SK-N-SH (cell line): ENCODE measurements around the gene PSMA3. TPM values are rescaled to one million over a fixed set of nuclear protein-coding genes. Genes with fewer than 3 reads are reported as not detected.

ENCODE experiments used
- CTCF ChIA-PET: fragments of 300-600, 350-600 bp; formaldehyde crosslinking; extraction: SDS; loops from one replicate; lab custom pipeline; 2021; lab: Yijun Ruan, JAX
- POLR2A ChIA-PET: fragments of 350-600 bp; sonication (Branson Sonifier 250); formaldehyde crosslinking; extraction: SDS; loops from one replicate; lab custom pipeline; 2020; ENCODE audit warnings: antibody characterized with exemption, inconsistent platforms; lab: Yijun Ruan, JAX
- DNase-seq: peaks from one replicate; pipeline ENCODE4 v3.0.0; 2012
- H2AFZ ChIP-seq: fragments of 200-600 bp; sonication (generic); 2 replicates; pipeline ENCODE4 v1.8.1; 2016; ENCODE audit warnings: antibody characterized with exemption, mild to moderate bottlenecking, low read depth
- H3F3A ChIP-seq: fragments of 200-600 bp; sonication (generic); replicated peaks from 2 replicates; pipeline ENCODE3; 2016; ENCODE audit warnings: antibody characterized with exemption, mild to moderate bottlenecking; ENCODE audit not compliant: insufficient read depth
- H3K27ac ChIP-seq, 2 experiments: fragments of 200-500 bp in 1 of 2; fragments of 200-600 bp in 1 of 2; sonication (Bioruptor generic) in 1 of 2; sonication (generic), shearing (Covaris generic) in 1 of 2; 2 replicates each; pipeline versions ENCODE4 v1.5.1 to v1.6.1; 2014 to 2016; ENCODE audit warnings: low read depth in 2 of 2, inconsistent platforms in 1 of 2, low read length in 1 of 2, mild to moderate bottlenecking in 1 of 2, mixed read lengths in 1 of 2
- H3K27me3 ChIP-seq: fragments of 200-600 bp; sonication (generic), shearing (Covaris generic); 2 replicates; pipeline ENCODE4 v1.6.1; 2016; ENCODE audit warnings: mixed run types; ENCODE audit not compliant: insufficient read depth
- H3K36me3 ChIP-seq, 2 experiments: fragments of 200-500 bp in 1 of 2; fragments of 200-600 bp in 1 of 2; sonication (Bioruptor generic) in 1 of 2; sonication (generic) in 1 of 2; replicated peaks in 1 of 2; 2 replicates each; pipeline versions ENCODE3 to v1.5.1; 2014 to 2016; ENCODE audit warnings: low read length in 1 of 2, mild to moderate bottlenecking in 1 of 2; ENCODE audit not compliant: insufficient read depth in 2 of 2, control insufficient read depth in 1 of 2
- H3K4me1 ChIP-seq, 2 experiments: fragments of 200-500 bp in 1 of 2; fragments of 200-600 bp in 1 of 2; sonication (Bioruptor generic) in 1 of 2; sonication (generic), shearing (Covaris generic) in 1 of 2; 2 replicates each; pipeline versions ENCODE4 v1.5.1 to v1.6.1; 2014 to 2016; ENCODE audit warnings: low read depth in 1 of 2, low read length in 1 of 2, mixed run types in 1 of 2; ENCODE audit not compliant: insufficient read depth in 2 of 2, control insufficient read depth in 1 of 2
- H3K4me2 ChIP-seq: fragments of 200-600 bp; sonication (generic), shearing (Covaris generic); 2 replicates; pipeline ENCODE4 v1.6.1; 2017; ENCODE audit warnings: mixed run types
- H3K4me3 ChIP-seq, 2 experiments: fragments of 200-500 bp in 1 of 2; fragments of 200-600 bp in 1 of 2; sonication (Bioruptor generic) in 1 of 2; sonication (generic), shearing (Covaris generic) in 1 of 2; 2 replicates each; pipeline versions ENCODE4 v1.5.1 to v1.8.1; 2014 to 2016; ENCODE audit warnings: low read depth in 2 of 2, inconsistent platforms in 1 of 2, low read length in 1 of 2, mild to moderate bottlenecking in 1 of 2, mixed read lengths in 1 of 2, moderate library complexity in 1 of 2
- H3K79me2 ChIP-seq: fragments of 200-600 bp; sonication (generic); 2 replicates; pipeline ENCODE4 v1.8.1; 2017; ENCODE audit warnings: mild to moderate bottlenecking; ENCODE audit not compliant: insufficient read depth
- H3K9ac ChIP-seq: fragments of 200-600 bp; sonication (generic); 2 replicates; pipeline ENCODE4 v1.6.1; 2017; ENCODE audit warnings: mixed run types
- H3K9me2 ChIP-seq: fragments of 200-600 bp; sonication (generic); 2 replicates; pipeline ENCODE4 v1.6.1; 2017; ENCODE audit warnings: mixed run types
- H3K9me3 ChIP-seq: fragments of 200-600 bp; sonication (generic); 2 replicates; pipeline ENCODE4 v1.6.1; 2017; ENCODE audit warnings: mixed run types, mild to moderate bottlenecking, moderate library complexity
- H4K20me1 ChIP-seq: fragments of 200-600 bp; sonication (generic); 2 replicates; pipeline ENCODE4 v1.6.1; 2017; ENCODE audit warnings: mild to moderate bottlenecking, mixed run types; ENCODE audit not compliant: insufficient read depth
- ELF1 ChIP-seq: IDR thresholded peaks from 2 replicates; pipeline ENCODE4 v1.4.0; 2012
- EZH2phosphoT487 ChIP-seq: fragments of 200-600 bp; sonication (generic); IDR thresholded peaks from 2 replicates; pipeline ENCODE4 v1.6.1; 2017; ENCODE audit warnings: low read depth, mixed run types, mild to moderate bottlenecking, antibody characterized with exemption, moderate library complexity, borderline replicate concordance
- FOSL2 ChIP-seq: IDR thresholded peaks from 2 replicates; pipeline ENCODE4 v1.4.0; 2012; ENCODE audit warnings: low read depth, mild to moderate bottlenecking, moderate library complexity, borderline replicate concordance
- FOXJ3 ChIP-seq: sonication (generic); formaldehyde crosslinking; IDR thresholded peaks from 2 replicates; pipeline ENCODE4 v1.5.1; 2020; ENCODE audit warnings: mild to moderate bottlenecking, missing genetic modification reagents
- GABPA ChIP-seq: IDR thresholded peaks from 2 replicates; pipeline ENCODE4 v1.4.0; 2012; ENCODE audit warnings: low read depth, mild to moderate bottlenecking
- MAX ChIP-seq: IDR thresholded peaks from 2 replicates; pipeline ENCODE4 v1.4.0; 2012; ENCODE audit warnings: low read depth
- MEF2A ChIP-seq: IDR thresholded peaks from 2 replicates; pipeline ENCODE4 v1.4.0; 2012; ENCODE audit warnings: low read depth, borderline replicate concordance
- NFIC ChIP-seq: IDR thresholded peaks from 2 replicates; pipeline ENCODE4 v1.4.0; 2012; ENCODE audit warnings: borderline replicate concordance
- PBX3 ChIP-seq: IDR thresholded peaks from 2 replicates; pipeline ENCODE4; 2012
- RXRA ChIP-seq: IDR thresholded peaks from 2 replicates; pipeline ENCODE4 v1.4.0; 2012; ENCODE audit warnings: low read depth, mild to moderate bottlenecking, borderline replicate concordance
- USF1 ChIP-seq: IDR thresholded peaks from 2 replicates; pipeline ENCODE4 v1.4.0; 2012; ENCODE audit warnings: low read depth, borderline replicate concordance
- YY1 ChIP-seq: IDR thresholded peaks from 2 replicates; pipeline ENCODE4 v1.4.0; 2012; ENCODE audit warnings: low read depth, mild to moderate bottlenecking
- WGBS: methylation state at CpG from one replicate; pipeline ENCODE4 v1.1.6; 2017; ENCODE audit warnings: low lambda C conversion rate; 5-methylcytosine and 5-hydroxymethylcytosine counted together
- polyA plus RNA-seq, 3 experiments: library from polyadenylated mRNA; depleted of rRNA; stranded (reverse); fragments of >200 nt; gene quantifications; 2 replicates each; pipeline ENCODE4 v1.2.3, GENCODE V29; 2012

PSMA3 gene
- polyA plus RNA-seq, 1 of the 3 experiments (the other 2 are of a cell fraction), result 203 TPM

- no peak for TF ChIP-seq MAX
- TF ChIP-seq, all 33 proteins: peak for 0
Observed at GRCh38 chr14:58274881-58275280, 30.2 kb downstream of the PSMA3 start (continued).

GRCh38 chr14:58275527-58276190 is 31.0 kb downstream of the PSMA3 start:
- Histone ChIP-seq H3K4me3 (no peak overlapping the region), H4K20me1 (peaks cover 38% of the 10 kb centered on the region), H3K4me1 (peaks cover 0 to 9% of the 10 kb centered on the region in 2 experiments; a peak in 2 of 4 replicates), H3K9ac (no peak overlapping the region), H3K79me2 (peaks cover 98% of the 10 kb centered on the region), H3K9me2 (no peaks in the 10 kb centered on the region), H3K4me2 (peak overlapping the region; percentile 3; the same call in 1 of the 2 replicates), H3K9me3 (no peaks in the 10 kb centered on the region), H3F3A (peaks cover 39% of the 10 kb centered on the region), H3K27me3 (no peaks in the 10 kb centered on the region), H2AFZ (no peak overlapping the region), H3K36me3 (peaks cover 33 to 87% of the 10 kb centered on the region in 2 experiments), H3K27ac (peak overlapping the region; percentile 11 to 43; a peak in 3 of 4 replicates)
- CTCF ChIA-PET, result interaction anchor here (0.8 kb wide), 1 partner anchor 11 kb away, joined by 3 read pairs; no protein-coding TSS in a partner anchor
- WGBS, result 64% methylated on average over 2 of the region's 2 CpGs
- TF ChIP-seq MEF2A (no peak), ELF1 (no peak), RXRA (no peak)
- POLR2A ChIA-PET, result no interaction called here
- no peak for DNase-seq

- DNase-seq, result no peak
- TF ChIP-seq GABPA, result no peak
- no peak for TF ChIP-seq FOXJ3 (CRISPR knock-in tag)
- no peak for TF ChIP-seq EZH2phosphoT487
- TF ChIP-seq, all 33 proteins: peak for 0
- Histone ChIP-seq H3K79me2 (peaks cover 99% of the 10 kb centered on the region), H2AFZ (no peak overlapping the region), H3K27ac (peak overlapping the region; percentile 7 to 43; a peak in 2 of 4 replicates), H3K9me2 (no peaks in the 10 kb centered on the region), H3F3A (peaks cover 36% of the 10 kb centered on the region), H3K4me2 (peak overlapping the region; percentile 3; the same call in 1 of the 2 replicates), H3K36me3 (peaks cover 30 to 84% of the 10 kb centered on the region in 2 experiments), H3K9me3 (no peaks in the 10 kb centered on the region), H4K20me1 (peaks cover 41% of the 10 kb centered on the region), H3K27me3 (no peaks in the 10 kb centered on the region), H3K4me3 (no peak overlapping the region), H3K4me1 (peaks cover 3 to 9% of the 10 kb centered on the region in 2 experiments; a peak in 2 of 4 replicates), H3K9ac (no peak overlapping the region)
- ChIA-PET POLR2A (no interaction called here), CTCF (interaction anchor here (0.8 kb wide), 1 partner anchor 11 kb away, joined by 3 read pairs; no protein-coding TSS in a partner anchor)
- 96% methylated on average over 1 of the region's 1 CpG for WGBS
Observed at GRCh38 chr14:58276208-58276607, 31.6 kb downstream of the PSMA3 start.

GRCh38 chr14:58278177-58278576 is 33.5 kb downstream of the PSMA3 start:
- 95% methylated on average over 8 of the region's 8 CpGs for WGBS

More at GRCh38 chr14:58278177-58278576, 33.5 kb downstream of the PSMA3 start:
- Histone ChIP-seq H3K9me3 (no peaks in the 10 kb centered on the region), H3K9ac (no peak overlapping the region), H2AFZ (no peak overlapping the region), H3K4me2 (no peak overlapping the region), H3K27me3 (no peaks in the 10 kb centered on the region), H3K4me3 (no peak overlapping the region), H3K9me2 (no peaks in the 10 kb centered on the region), H4K20me1 (peaks cover 48% of the 10 kb centered on the region), H3F3A (peaks cover 42% of the 10 kb centered on the region), H3K27ac (no peak overlapping the region), H3K36me3 (peaks cover 22 to 74% of the 10 kb centered on the region in 2 experiments), H3K4me1 (peaks cover 11 to 26% of the 10 kb centered on the region in 2 experiments; a peak in 3 of 4 replicates), H3K79me2 (peaks cover 92% of the 10 kb centered on the region)
- TF ChIP-seq PBX3 (no peak), FOSL2 (no peak), NFIC (no peak), RXRA (no peak), ELF1 (no peak), YY1 (no peak), USF1 (no peak)
- ChIA-PET POLR2A (interaction anchor here (0.6 kb wide), 1 partner anchor 20 kb away, joined by 3 read pairs; the partner anchor contains the start of gene ARID4A), CTCF (no interaction called here)
- no peak for DNase-seq
